ENCODE data around the gene GPBAR1. TPM values are rescaled to one million over a fixed set of nuclear protein-coding genes. Genes with fewer than 3 reads are reported as not detected.
"Not testable (repeated sequence)": the region's sequence is repeated elsewhere in the genome, so short reads cannot be mapped to it uniquely, and the experiment has no call there.

GPBAR1 gene
- total RNA-seq, 1 experiment from 2014 or later, result not detected

- DNase-seq (ENCODE audit: low read depth, low spot score), result peak; percentile 57
- in situ Hi-C loops (cut with HindIII; ENCODE audit: low pct_unique_long_range_greater_than_20kb, low sequenced_read_pairs), result no loop called here
These were observed 31.5 kb downstream of the GPBAR1 start, which contains the start of gene TMBIM1 for GRCh38 chr2:218292048-218293014. Gene TMBIM1, minus strand, starts transcription at chr2:218292503. Its CDS starts 10,362 bp downstream, at chr2:218282141.

DNA sequence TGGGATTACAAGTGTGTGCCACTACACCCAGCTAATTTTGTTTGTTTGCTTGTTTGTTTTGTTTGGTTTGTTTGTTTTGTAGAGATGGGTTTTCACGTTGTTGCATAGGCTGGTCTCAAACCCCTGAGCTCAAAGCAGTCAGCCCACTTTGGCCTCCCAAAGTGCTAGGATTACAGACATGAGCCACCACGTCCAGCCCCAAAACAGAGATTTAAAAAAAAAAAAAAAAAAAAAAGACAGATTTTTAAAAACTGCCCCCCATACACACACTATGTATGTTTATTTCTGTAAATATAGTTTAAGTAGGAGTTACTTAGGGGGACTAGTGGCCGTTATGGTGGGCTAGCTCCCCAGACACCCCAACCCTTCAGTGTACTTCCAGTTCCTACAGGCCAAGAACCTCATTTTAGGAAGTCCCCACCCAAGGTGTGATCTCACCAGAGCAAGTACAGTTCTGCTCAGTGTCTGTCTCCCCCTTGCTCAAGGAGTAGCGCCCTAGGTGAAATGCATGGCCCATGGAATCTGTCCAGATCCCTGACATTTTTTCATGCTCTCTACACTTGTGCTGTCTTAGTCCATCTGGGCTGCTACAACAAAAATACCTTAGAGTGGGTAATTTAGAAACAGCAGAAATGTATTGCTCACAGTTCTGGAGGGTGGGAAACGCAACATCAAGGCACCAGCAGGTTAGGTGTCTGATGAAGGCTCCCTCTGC lies 33.1 kb downstream of the GPBAR1 start:
- in situ Hi-C loops (cut with HindIII; ENCODE audit: low pct_unique_long_range_greater_than_20kb, low sequenced_read_pairs), result no loop called here
- DNase-seq (ENCODE audit: low read depth, low spot score), result no peak

DNA sequence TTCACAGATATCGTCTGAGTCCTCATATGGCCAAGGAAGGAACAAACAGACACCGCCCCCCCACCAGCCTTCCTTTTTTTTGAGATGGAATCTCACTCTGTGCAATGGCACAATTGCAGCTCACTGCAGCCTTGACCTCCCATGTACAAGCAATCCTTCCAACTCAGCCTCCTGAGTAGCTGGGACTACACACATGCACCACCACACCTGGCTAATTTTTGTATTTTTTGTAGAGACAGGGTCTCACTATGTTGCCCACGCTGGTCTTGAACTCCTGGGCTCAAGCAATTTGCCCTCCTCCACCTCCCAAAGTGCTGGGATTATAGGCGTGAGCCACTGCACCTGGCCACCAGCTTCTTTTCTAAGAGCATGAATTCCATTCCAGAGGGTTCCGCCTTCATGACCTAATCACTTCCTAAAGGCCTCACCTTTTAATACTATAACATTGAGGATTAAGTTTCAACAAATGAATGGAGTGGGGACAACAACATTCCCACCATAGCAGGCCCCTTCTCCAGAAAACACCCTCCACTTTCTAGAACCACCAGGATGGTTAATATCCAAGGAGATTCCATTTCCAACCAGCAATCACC lies 33.7 kb downstream of the GPBAR1 start:
- in situ Hi-C loops (cut with HindIII; ENCODE audit: low pct_unique_long_range_greater_than_20kb, low sequenced_read_pairs), result no loop called here
- DNase-seq (ENCODE audit: low read depth, low spot score), result no peak

GRCh38 chr2:218295029-218295428 lies 34.2 kb downstream of the GPBAR1 start:
- DNase-seq (ENCODE audit: low read depth, low spot score), result no peak
- in situ Hi-C loops (cut with HindIII; ENCODE audit: low pct_unique_long_range_greater_than_20kb, low sequenced_read_pairs), result no loop called here

DNA sequence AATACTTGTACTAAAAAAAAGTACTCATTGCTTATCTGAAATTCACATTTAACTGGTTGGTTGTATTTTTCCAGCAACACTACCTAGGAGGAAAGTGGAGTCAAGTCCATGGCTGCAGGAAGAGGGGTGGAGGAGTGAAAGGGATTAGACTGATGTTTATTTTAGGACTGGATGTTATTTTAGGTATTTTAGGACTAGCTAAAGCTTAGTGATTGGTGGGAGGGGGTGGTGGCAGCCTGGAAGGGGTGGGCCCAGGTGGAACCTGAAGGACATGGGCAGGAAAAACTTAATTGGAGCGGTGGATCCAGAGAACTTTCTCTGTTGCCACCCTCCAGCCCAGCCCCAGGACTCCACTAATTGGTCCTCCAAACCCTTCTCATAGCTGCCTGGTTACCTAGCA lies 35.4 kb downstream of the GPBAR1 start:
- no peak for DNase-seq (ENCODE audit: low read depth, low spot score)
- in situ Hi-C loops (cut with HindIII; ENCODE audit: low pct_unique_long_range_greater_than_20kb, low sequenced_read_pairs), result no loop called here

GRCh38 chr2:218296847-218297246 lies 36.0 kb downstream of the GPBAR1 start:
- DNase-seq (ENCODE audit: low read depth, low spot score), result peak; percentile 43
- in situ Hi-C loops (cut with HindIII; ENCODE audit: low pct_unique_long_range_greater_than_20kb, low sequenced_read_pairs), result no loop called here

DNA sequence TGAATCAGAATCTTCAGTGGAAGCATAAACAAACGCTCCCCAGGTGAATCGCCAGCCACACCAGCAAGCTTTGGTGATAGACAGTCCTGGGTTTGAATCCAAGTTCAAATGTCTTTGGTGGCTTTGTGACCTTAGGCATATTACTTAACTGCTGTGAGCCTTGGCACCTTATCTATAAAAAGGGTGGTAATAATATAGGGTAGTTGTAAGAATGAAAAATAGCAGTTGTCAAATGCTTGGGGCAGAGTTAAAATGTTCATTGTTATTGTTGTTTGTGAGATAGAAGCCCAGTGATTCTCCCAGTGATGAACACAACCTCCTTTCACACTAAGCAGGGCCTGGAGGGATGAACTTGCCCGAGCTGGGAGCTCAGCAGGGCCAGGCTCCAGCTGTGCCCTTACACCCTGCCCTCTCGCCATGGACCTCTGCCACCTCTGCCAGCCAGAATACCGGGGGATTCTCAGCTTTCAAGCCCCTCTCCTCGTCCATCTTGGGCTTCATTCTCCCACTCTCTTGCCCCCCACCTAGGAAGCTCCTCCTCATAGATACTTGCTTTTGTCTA lies 37.6 kb downstream of the GPBAR1 start:
- in situ Hi-C loops (cut with HindIII; ENCODE audit: low pct_unique_long_range_greater_than_20kb, low sequenced_read_pairs), result no loop called here
- peak; percentile 60 for DNase-seq (ENCODE audit: low read depth, low spot score)

DNA sequence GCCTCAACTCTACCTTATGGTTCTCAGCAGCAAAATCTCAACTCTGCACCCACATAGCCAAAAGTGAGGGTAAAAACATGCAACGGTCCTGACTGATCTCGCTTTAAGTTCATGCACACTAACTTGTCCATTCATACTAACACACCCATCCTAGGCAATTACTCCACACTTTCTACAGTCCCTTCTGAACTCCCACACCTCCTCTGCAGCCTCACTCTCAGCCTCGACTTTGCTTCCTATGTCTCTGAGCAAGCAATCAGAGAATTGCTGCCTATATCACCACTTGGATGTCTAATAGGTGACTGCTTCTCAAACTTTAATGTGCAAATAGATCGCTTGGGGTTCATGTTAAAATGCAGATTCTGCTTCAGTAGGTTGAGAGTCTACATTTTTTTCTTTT lies 39.3 kb downstream of the GPBAR1 start:
- in situ Hi-C loops (cut with HindIII; ENCODE audit: low pct_unique_long_range_greater_than_20kb, low sequenced_read_pairs), result no loop called here
- DNase-seq (ENCODE audit: low read depth, low spot score), result no peak

GRCh38 chr2:218301176-218301819 lies 40.5 kb downstream of the GPBAR1 start:
- DNase-seq (ENCODE audit: low read depth, low spot score), result peak; percentile 87
- in situ Hi-C loops (cut with HindIII; ENCODE audit: low pct_unique_long_range_greater_than_20kb, low sequenced_read_pairs), result no loop called here

GRCh38 chr2:218305383-218305782 lies 44.6 kb downstream of the GPBAR1 start:
- in situ Hi-C loops (cut with HindIII; ENCODE audit: low pct_unique_long_range_greater_than_20kb, low sequenced_read_pairs), result no loop called here
- DNase-seq (ENCODE audit: low read depth, low spot score), result no peak

GRCh38 chr2:218306184-218306920 lies 45.5 kb downstream of the GPBAR1 start:
- no peak for DNase-seq (ENCODE audit: low read depth, low spot score)
- in situ Hi-C loops (cut with HindIII; ENCODE audit: low pct_unique_long_range_greater_than_20kb, low sequenced_read_pairs), result no loop called here

DNA sequence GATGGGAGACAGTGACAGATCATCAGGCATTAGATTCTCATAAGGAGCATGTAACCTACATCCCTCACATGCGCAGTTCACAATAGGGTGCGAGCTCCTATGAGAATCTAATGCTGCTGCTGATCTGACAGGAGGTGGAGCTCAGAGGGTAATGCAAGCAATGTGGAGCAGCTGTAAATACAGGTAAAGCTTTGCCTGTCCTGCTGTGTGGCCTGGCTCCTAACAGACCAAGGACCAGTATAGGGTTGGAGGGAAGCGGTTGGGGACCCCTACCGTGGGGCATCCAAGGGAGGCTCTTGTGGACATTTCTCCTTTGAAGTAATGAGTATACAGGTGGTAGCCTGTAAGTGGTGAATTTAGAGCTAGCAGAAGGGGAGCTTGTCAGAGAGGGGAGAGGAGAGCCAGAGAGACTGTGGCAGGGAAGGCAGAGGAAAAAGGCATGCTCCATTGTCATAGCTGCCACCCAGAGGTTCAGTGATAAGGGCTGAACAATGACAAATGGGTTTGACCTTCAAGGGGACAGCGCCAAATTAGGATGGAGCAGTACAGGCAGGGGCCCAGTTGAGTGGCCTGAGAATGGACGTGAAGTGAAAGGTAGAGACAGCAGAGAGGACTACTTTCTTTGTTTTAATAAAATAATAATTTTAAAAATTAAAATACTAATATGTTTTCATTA lies 46.7 kb downstream of the GPBAR1 start:
- in situ Hi-C loops (cut with HindIII; ENCODE audit: low pct_unique_long_range_greater_than_20kb, low sequenced_read_pairs), result no loop called here
- no peak for DNase-seq (ENCODE audit: low read depth, low spot score)

GRCh38 chr2:218310853-218311540 lies 50.2 kb downstream of the GPBAR1 start:
- no peak for DNase-seq (ENCODE audit: low read depth, low spot score)
- in situ Hi-C loops (cut with HindIII; ENCODE audit: low pct_unique_long_range_greater_than_20kb, low sequenced_read_pairs), result no loop called here

GRCh38 chr2:218311541-218312266 lies 50.9 kb downstream of the GPBAR1 start:
- in situ Hi-C loops (cut with HindIII; ENCODE audit: low pct_unique_long_range_greater_than_20kb, low sequenced_read_pairs); DNase-seq (ENCODE audit: low read depth, low spot score): not testable (repeated sequence)

DNA sequence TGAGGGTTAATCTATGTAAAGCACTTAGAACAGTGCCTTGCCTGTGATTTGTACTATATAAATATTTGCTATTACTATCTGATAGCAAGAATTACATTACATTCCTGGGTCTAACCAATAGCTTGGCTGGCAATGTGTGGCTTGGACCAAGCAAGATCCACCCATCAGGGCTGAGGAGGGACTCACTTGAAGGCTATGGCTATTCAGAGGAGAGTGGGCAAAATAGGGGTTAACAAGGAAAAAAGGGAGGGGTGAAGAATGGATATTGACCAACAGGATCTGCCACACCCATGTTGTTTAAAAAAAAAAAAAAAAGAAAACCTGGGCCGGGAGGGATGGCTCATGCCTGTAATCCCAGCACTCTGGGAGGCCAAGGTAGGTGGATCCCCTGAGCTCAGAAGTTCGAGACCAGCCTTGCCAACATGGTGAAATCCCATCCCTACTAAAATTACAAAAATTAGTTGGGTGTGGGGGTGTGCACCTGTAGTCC lies 51.5 kb downstream of the GPBAR1 start:
- in situ Hi-C loops (cut with HindIII; ENCODE audit: low pct_unique_long_range_greater_than_20kb, low sequenced_read_pairs), result no loop called here
- DNase-seq (ENCODE audit: low read depth, low spot score), result no peak

Data from SK-MEL-5 (cell line).